Chondrocyte (in vitro differentiated cells): Measurements from ENCODE around the gene LUZP1. TPM values are rescaled to one million over a fixed set of nuclear protein-coding genes. Genes with fewer than 3 reads are reported as not detected.

Source experiments
- DNase-seq: peaks from one replicate; pipeline ENCODE4 v3.0.0; 2021; ENCODE audit warnings: mixed read lengths, low spot score
- H3K27ac Mint-ChIP-seq: one replicate; pipeline ENCODE4 v1.8.0; 2021; ENCODE audit warnings: mild to moderate bottlenecking, moderate library complexity, mixed read lengths; ENCODE audit not compliant: unreplicated experiment
- H3K27me3 Mint-ChIP-seq: 2 replicates; pipeline ENCODE4 v1.8.0; 2021; ENCODE audit warnings: low read depth, mixed read lengths
- H3K36me3 Mint-ChIP-seq: 2 replicates; pipeline ENCODE4 v1.8.0; 2021; ENCODE audit warnings: low read depth, mixed read lengths
- H3K4me1 Mint-ChIP-seq: 2 replicates; pipeline ENCODE4 v1.8.0; 2021; ENCODE audit warnings: low read depth, mild to moderate bottlenecking, mixed read lengths
- H3K4me3 Mint-ChIP-seq: one replicate; pipeline ENCODE4 v1.8.0; 2021; ENCODE audit warnings: mild to moderate bottlenecking, moderate library complexity, mixed read lengths; ENCODE audit not compliant: unreplicated experiment
- H3K9me3 Mint-ChIP-seq: 2 replicates; pipeline ENCODE4 v1.8.0; 2021; ENCODE audit warnings: low read depth, mixed read lengths
- CTCF ChIP-seq: fragments of 200-600 bp; sonication (generic); IDR thresholded peaks from 2 replicates; pipeline ENCODE4 v1.5.0; 2021; ENCODE audit warnings: antibody characterized with exemption, mild to moderate bottlenecking, moderate library complexity
- total RNA-seq: library from RNA; stranded (reverse); gene quantifications from 3 replicates; pipeline ENCODE4 v1.2.1, GENCODE V29; 2021

The LUZP1 gene
- total RNA-seq, 1 donor from 2014 or later = 55.5 TPM

- H3K27ac Mint-ChIP-seq = no peak overlapping the region
- no peaks in the 10 kb centered on the region for H3K27me3 Mint-ChIP-seq
- peaks cover 28% of the 10 kb centered on the region for H3K36me3 Mint-ChIP-seq
- H3K9me3 Mint-ChIP-seq = no peaks in the 10 kb centered on the region
- no peak for TF ChIP-seq CTCF
- no peaks in the 10 kb centered on the region for H3K4me1 Mint-ChIP-seq
- DNase-seq = no peak
- no peak overlapping the region for H3K4me3 Mint-ChIP-seq
Measured at GRCh38 chr1:23062271-23062670, 106.4 kb downstream of the LUZP1 start.

DNA sequence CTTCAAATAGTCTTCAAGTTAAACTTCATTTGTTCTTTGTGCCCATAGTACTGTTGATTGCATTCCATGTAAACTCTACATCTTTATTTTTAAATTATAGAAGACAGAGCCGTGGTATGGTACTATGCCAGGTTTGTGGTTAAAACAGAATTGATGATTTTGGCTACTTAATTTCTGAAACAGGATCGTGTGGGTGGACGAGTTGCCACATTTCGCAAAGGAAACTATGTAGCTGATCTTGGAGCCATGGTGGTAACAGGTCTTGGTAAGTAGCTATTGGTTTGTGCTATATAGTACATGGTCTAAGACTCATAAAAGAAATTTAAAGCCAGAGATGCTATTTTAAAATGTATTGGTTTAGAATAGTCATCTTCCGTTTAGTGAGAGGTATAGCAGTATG lies 111.4 kb downstream of the LUZP1 start:
- DNase-seq = no peak
- TF ChIP-seq CTCF = no peak
- Mint-ChIP-seq H3K27me3 (no peaks in the 10 kb centered on the region), H3K36me3 (peaks cover 34% of the 10 kb centered on the region), H3K9me3 (no peaks in the 10 kb centered on the region), H3K27ac (no peak overlapping the region), H3K4me3 (no peak overlapping the region), H3K4me1 (no peaks in the 10 kb centered on the region)

GRCh38 chr1:23051290-23051909 lies 117.3 kb downstream of the LUZP1 start:
- H3K4me1 Mint-ChIP-seq = peaks cover 31% of the 10 kb centered on the region
- no peaks in the 10 kb centered on the region for H3K9me3 Mint-ChIP-seq
- H3K4me3 Mint-ChIP-seq = no peak overlapping the region
- no peaks in the 10 kb centered on the region for H3K27me3 Mint-ChIP-seq
- TF ChIP-seq CTCF = no peak
- no peak for DNase-seq
- H3K27ac Mint-ChIP-seq = no peak overlapping the region
- H3K36me3 Mint-ChIP-seq = peaks cover 14% of the 10 kb centered on the region

DNA sequence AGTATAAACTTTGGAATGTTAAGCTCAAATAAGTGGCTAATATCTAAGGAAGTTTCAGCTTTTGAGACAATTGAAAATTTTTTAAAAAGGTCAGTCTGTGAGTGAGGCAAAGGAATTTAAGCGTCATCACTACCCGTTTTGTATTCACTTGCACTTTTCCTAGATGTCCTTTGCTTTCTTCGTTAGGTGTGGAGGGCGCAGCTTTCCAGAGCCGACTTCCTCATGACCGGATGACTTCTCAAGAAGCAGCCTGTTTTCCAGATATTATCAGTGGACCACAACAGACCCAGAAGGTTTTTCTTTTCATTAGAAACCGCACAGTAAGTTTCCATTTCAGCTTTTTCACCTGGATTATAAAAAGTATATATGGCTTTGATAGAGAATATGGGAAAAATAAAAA lies 118.5 kb downstream of the LUZP1 start:
- H3K27me3 Mint-ChIP-seq = no peaks in the 10 kb centered on the region
- no peak for DNase-seq
- H3K27ac Mint-ChIP-seq = no peak overlapping the region
- no peaks in the 10 kb centered on the region for H3K9me3 Mint-ChIP-seq
- no peak for TF ChIP-seq CTCF
- peaks cover 43% of the 10 kb centered on the region for H3K4me1 Mint-ChIP-seq
- H3K36me3 Mint-ChIP-seq = peaks cover 12% of the 10 kb centered on the region
- no peak overlapping the region for H3K4me3 Mint-ChIP-seq

DNA sequence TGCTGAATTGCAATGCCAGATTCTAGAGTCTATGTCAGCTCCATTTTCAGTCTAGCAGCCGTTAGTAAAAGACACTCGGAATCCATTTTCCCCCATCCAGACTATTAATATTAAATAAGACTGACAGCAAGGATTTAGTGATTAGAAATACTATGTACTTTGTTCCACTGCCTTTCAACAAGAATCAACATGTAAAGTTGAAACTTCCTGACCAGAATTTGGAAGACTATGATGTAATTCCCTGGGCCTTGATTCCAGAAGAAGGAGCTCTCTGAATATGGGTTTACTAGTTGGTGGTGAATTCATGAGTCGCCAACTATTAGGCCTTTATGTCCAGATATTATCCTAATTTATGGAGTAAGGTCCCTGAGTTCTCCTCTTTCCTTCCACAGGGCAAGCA lies 124.6 kb downstream of the LUZP1 start:
- TF ChIP-seq CTCF = no peak
- peaks cover 49% of the 10 kb centered on the region for H3K4me1 Mint-ChIP-seq
- no peaks in the 10 kb centered on the region for H3K27me3 Mint-ChIP-seq
- DNase-seq = no peak
- H3K9me3 Mint-ChIP-seq = no peaks in the 10 kb centered on the region
- no peaks in the 10 kb centered on the region for H3K36me3 Mint-ChIP-seq
- H3K4me3 Mint-ChIP-seq = no peak overlapping the region
- no peak overlapping the region for H3K27ac Mint-ChIP-seq
